HT-29 (cell line): ENCODE results near the gene GFAP. TPM values are rescaled to one million over a fixed set of nuclear protein-coding genes. Genes with fewer than 3 reads are reported as not detected.
A peak's percentile ranks its signal among the peaks of the same experiment; 100 is the strongest.
"Not testable (repeated sequence)": the region's sequence is repeated elsewhere in the genome, so short reads cannot be mapped to it uniquely, and the experiment has no call there.

ENCODE experiments used
- DNase-seq: peaks from one replicate; pipeline ENCODE4 v3.0.0-alpha.2; 2015; ENCODE audit warnings: low spot score
- total RNA-seq: library from RNA; depleted of rRNA; stranded (reverse); fragments of >200 nt; shearing (Covaris generic); gene quantifications from 2 replicates; pipeline ENCODE4 v1.2.3, GENCODE V29; 2014; rRNA removed

The GFAP gene
- 0.29 and 0.46 TPM in 2 replicates for total RNA-seq

- no peak for DNase-seq
Observed at GRCh38 chr17:44915321-44915726, at the start of gene GFAP. Gene GFAP (minus strand): TSS chr17:44915500. CDS start chr17:44915486, 14 bp downstream.

GRCh38 chr17:44961921-44962350, 46.6 kb upstream of the GFAP start:
- no peak for DNase-seq

- no peak for DNase-seq
Observed at GRCh38 chr17:44960691-44961090, 45.4 kb upstream of the GFAP start.

GRCh38 chr17:44959821-44960531, 44.7 kb upstream of the GFAP start:
- DNase-seq = no peak

GRCh38 chr17:44956998-44957981, 42.0 kb upstream of the GFAP start:
- DNase-seq = no peak

- DNase-seq = no peak
Observed at GRCh38 chr17:44955674-44956425, 40.5 kb upstream of the GFAP start.

- DNase-seq = no peak
Observed at GRCh38 chr17:44952946-44953475, 37.7 kb upstream of the GFAP start.

- DNase-seq = no peak
Observed at GRCh38 chr17:44948315-44948795, 33.1 kb upstream of the GFAP start.

GRCh38 chr17:44947461-44948314, 32.4 kb upstream of the GFAP start, which contains the start of gene KIF18B:
Gene KIF18B (minus strand): TSS chr17:44947773. CDS start chr17:44936344, 11,429 bp downstream.
- DNase-seq = peak; percentile 95

GRCh38 chr17:44945652-44946051, 30.4 kb upstream of the GFAP start:
- DNase-seq = not testable (repeated sequence)

GRCh38 chr17:44942456-44942855, 27.2 kb upstream of the GFAP start:
- no peak for DNase-seq

GRCh38 chr17:44941712-44942331, 26.5 kb upstream of the GFAP start:
- DNase-seq = no peak

GRCh38 chr17:44940768-44941167, 25.5 kb upstream of the GFAP start:
- DNase-seq = no peak

GRCh38 chr17:44940317-44940716, 25.0 kb upstream of the GFAP start:
- DNase-seq = no peak

- no peak for DNase-seq
Observed at GRCh38 chr17:44935116-44935515, 19.8 kb upstream of the GFAP start.

- no peak for DNase-seq
Observed at GRCh38 chr17:44934745-44935105, 19.4 kb upstream of the GFAP start.

GRCh38 chr17:44933824-44934744, 18.8 kb upstream of the GFAP start:
- DNase-seq = no peak

GRCh38 chr17:44932787-44933097, 17.4 kb upstream of the GFAP start:
- no peak for DNase-seq
